A549 (cell line): ENCODE results near the gene SLC6A6. TPM values are rescaled to one million over a fixed set of nuclear protein-coding genes. Genes with fewer than 3 reads are reported as not detected.

Source experiments
- ATAC-seq, 2 experiments: fragments of 200-7000 bp in 1 of 2; fragments of >200 bp in 1 of 2; cut with Nextera tagmentation in 1 of 2; cut with Tn5 transposase in 1 of 2; 3 replicates each; pipeline versions ENCODE4 v1.8.0 to v1.9.1; 2018 to 2020; ENCODE audit warnings: mild to moderate bottlenecking in 1 of 2, moderate library complexity in 1 of 2
- CTCF ChIA-PET: fragments of 300-600 bp; sonication (Branson Sonifier 250); formaldehyde crosslinking; extraction: SDS; loops from one replicate; lab custom pipeline; 2021; ENCODE audit warnings: antibody characterized with exemption, inconsistent platforms; lab: Yijun Ruan, JAX
- POLR2A ChIA-PET: fragments of 350-600 bp; formaldehyde crosslinking; extraction: SDS; loops from one replicate; lab custom pipeline; 2021; ENCODE audit warnings: antibody characterized with exemption, inconsistent platforms; lab: Yijun Ruan, JAX
- DNase-seq, 2 experiments: peaks; one replicate each; pipeline versions ENCODE4 v3.0.0 to v3.0.0-alpha.2; 2011 to 2016; ENCODE audit warnings: low read depth in 1 of 2, low spot score in 1 of 2
- FAIRE-seq: peaks from 2 replicates; lab custom pipeline; 2011; peaks lifted over from hg19 to GRCh38; lab: Jason Lieb, UNC
- H3K27ac ChIP-seq, 2 experiments: fragments of >200 bp; sonication (Bioruptor Twin); formaldehyde crosslinking; 3 replicates each; pipeline ENCODE4 v1.5.1; 2016 to 2017
- H3K4me1 ChIP-seq: fragments of >200 bp; sonication (Bioruptor Twin); formaldehyde crosslinking; 3 replicates; pipeline ENCODE4 v1.6.1; 2016
- H3K4me2 ChIP-seq: fragments of >200 bp; sonication (Bioruptor Twin); formaldehyde crosslinking; 3 replicates; pipeline ENCODE4 v1.6.1; 2016
- H3K4me3 ChIP-seq: fragments of >200 bp; sonication (Bioruptor Twin); formaldehyde crosslinking; 3 replicates; pipeline ENCODE4 v1.5.1; 2016
- H3K9me3 ChIP-seq: fragments of >200 bp; sonication (Bioruptor Twin); formaldehyde crosslinking; 3 replicates; pipeline ENCODE4 v1.6.1; 2016
- BCL3 ChIP-seq: fragments of >200 bp; sonication (Bioruptor Twin); formaldehyde crosslinking; IDR thresholded peaks from 3 replicates; pipeline ENCODE4 v1.6.1; 2016
- CBX2 ChIP-seq: fragments of 200-600 bp; sonication (generic); IDR thresholded peaks from 2 replicates; pipeline ENCODE4 v1.6.1; 2016; ENCODE audit warnings: low read depth, mild to moderate bottlenecking, borderline replicate concordance
- CBX8 ChIP-seq: fragments of 200-600 bp; sonication (generic); IDR thresholded peaks from 2 replicates; pipeline ENCODE4 v1.6.1; 2016
- CEBPB ChIP-seq, 2 experiments: fragments of >200 bp in 1 of 2; sonication (Bioruptor Twin) in 1 of 2; formaldehyde crosslinking in 1 of 2; IDR thresholded peaks; 2 replicates each; pipeline ENCODE4 v1.6.1; 2012 to 2016
- EHF ChIP-seq: fragments of 250-450 bp; sonication (Bioruptor Pico); IDR thresholded peaks from 2 replicates; pipeline ENCODE4 v1.5.0; 2020; ENCODE audit warnings: mild to moderate bottlenecking
- EHMT2 ChIP-seq: fragments of 200-600 bp; sonication (generic); IDR thresholded peaks from 2 replicates; pipeline ENCODE4 v1.6.1; 2016; ENCODE audit warnings: antibody characterized with exemption, low read depth, mild to moderate bottlenecking, moderate library complexity
- GATA3 ChIP-seq: IDR thresholded peaks from 2 replicates; pipeline ENCODE4 v1.6.1; 2012; ENCODE audit warnings: borderline replicate concordance
- HOXA7 ChIP-seq: fragments of 250-450 bp; sonication (Bioruptor Pico); IDR thresholded peaks from 2 replicates; pipeline ENCODE4 v1.5.0; 2020; ENCODE audit warnings: mild to moderate bottlenecking, moderate library complexity
- HOXB13 ChIP-seq: fragments of 250-450 bp; sonication (Bioruptor Pico); IDR thresholded peaks from 2 replicates; pipeline ENCODE4 v1.5.0; 2020; ENCODE audit warnings: low read depth, mild to moderate bottlenecking, moderate library complexity
- JUNB ChIP-seq: fragments of >200 bp; sonication (Bioruptor Twin); formaldehyde crosslinking; IDR thresholded peaks from 2 replicates; pipeline ENCODE4 v1.6.1; 2016
- MAFK ChIP-seq: fragments of 450-650 bp; IDR thresholded peaks from 2 replicates; pipeline ENCODE4 v1.6.1; 2014; ENCODE audit not compliant: partially characterized antibody
- MAZ ChIP-seq: fragments of 150-350 bp; IDR thresholded peaks from 2 replicates; pipeline ENCODE4 v1.6.1; 2014; ENCODE audit warnings: antibody characterized with exemption, low read depth, low read length, borderline replicate concordance
- MYC ChIP-seq: IDR thresholded peaks from 2 replicates; pipeline ENCODE4 v1.6.1; 2012; ENCODE audit warnings: mild to moderate bottlenecking, inconsistent platforms, low read length, improper control_type of control experiment, borderline replicate concordance
- NPAS2 ChIP-seq: fragments of 250-450 bp; sonication (Bioruptor Pico); IDR thresholded peaks from 2 replicates; pipeline ENCODE4 v1.8.0; 2022; ENCODE audit warnings: mild to moderate bottlenecking, moderate library complexity, borderline replicate concordance
- NR3C1 ChIP-seq: fragments of >200 bp; sonication (Bioruptor Twin); formaldehyde crosslinking; IDR thresholded peaks from 3 replicates; pipeline ENCODE4 v1.6.1; 2017
- PHF8 ChIP-seq: fragments of 200-600 bp; sonication (generic); IDR thresholded peaks from 2 replicates; pipeline ENCODE4 v1.6.1; 2016; ENCODE audit warnings: low read depth, mild to moderate bottlenecking, antibody characterized with exemption, moderate library complexity, borderline replicate concordance
- POLR2A ChIP-seq: IDR thresholded peaks from 2 replicates; pipeline ENCODE4 v1.6.1; 2012; ENCODE audit warnings: mild to moderate bottlenecking, low read length
- POLR2AphosphoS2 ChIP-seq: conservative IDR thresholded peaks from 2 replicates; pipeline ENCODE4 v1.6.1; 2012; ENCODE audit warnings: low read length, improper control_type of control experiment, inconsistent platforms
- RAD21 ChIP-seq, 2 experiments: fragments of >200 bp in 1 of 2; sonication (Bioruptor Twin) in 1 of 2; formaldehyde crosslinking in 1 of 2; IDR thresholded peaks in 1 of 2; conservative IDR thresholded peaks in 1 of 2; 2 replicates in 1 of 2; 3 replicates in 1 of 2; pipeline ENCODE4 v1.6.1; 2012 to 2018; ENCODE audit warnings: inconsistent platforms in 1 of 2
- RARB ChIP-seq: fragments of 250-450 bp; sonication (Bioruptor Pico); IDR thresholded peaks from 2 replicates; pipeline ENCODE4 v1.8.0; 2021; ENCODE audit warnings: mild to moderate bottlenecking, moderate library complexity
- RNF2 ChIP-seq: fragments of 200-600 bp; sonication (generic); IDR thresholded peaks from 2 replicates; pipeline ENCODE4 v1.6.1; 2016; ENCODE audit warnings: low read depth, mild to moderate bottlenecking, antibody characterized with exemption, moderate library complexity, borderline replicate concordance
- SMC3 ChIP-seq: fragments of >200 bp; sonication (Bioruptor Twin); formaldehyde crosslinking; IDR thresholded peaks from 3 replicates; pipeline ENCODE4 v1.6.1; 2018; ENCODE audit warnings: inconsistent platforms
- TFCP2L1 ChIP-seq: fragments of 250-450 bp; sonication (Bioruptor Pico); IDR thresholded peaks from 2 replicates; pipeline ENCODE4 v1.5.0; 2021; ENCODE audit warnings: mild to moderate bottlenecking
- ZC3H11A ChIP-seq: fragments of 450-650 bp; IDR thresholded peaks from 2 replicates; pipeline ENCODE4 v1.6.1; 2014; ENCODE audit warnings: antibody characterized with exemption, mild to moderate bottlenecking
- ZFP36 ChIP-seq: fragments of 450-650 bp; IDR thresholded peaks from 2 replicates; pipeline ENCODE4 v1.6.1; 2014; ENCODE audit warnings: borderline replicate concordance; ENCODE audit not compliant: partially characterized antibody
- ZNF302 ChIP-seq: fragments of 250-450 bp; sonication (Bioruptor Pico); IDR thresholded peaks from 2 replicates; pipeline ENCODE4 v1.9.0; 2021; ENCODE audit warnings: inconsistent platforms, mild to moderate bottlenecking, moderate library complexity
- ZSCAN20 ChIP-seq: fragments of 250-450 bp; sonication (Bioruptor Pico); IDR thresholded peaks from 2 replicates; pipeline ENCODE4 v1.8.0; 2022; ENCODE audit warnings: mild to moderate bottlenecking, moderate library complexity
- WGBS: methylation state at CpG from one replicate; pipeline ENCODE4 v1.1.6; 2017; ENCODE audit errors: missing lambda C conversion rate; 5-methylcytosine and 5-hydroxymethylcytosine counted together
- polyA plus RNA-seq, 4 experiments: library from polyadenylated mRNA; depleted of rRNA in 3 of 4; stranded (reverse); fragments of >200 nt; fragmentation: RNase III in 1 of 4; extraction: RNeasy Plus Mini Kit Qiagen cat#74134 plus additional on column Dnase treatment in 1 of 4; gene quantifications; 2 replicates in 3 of 4; 3 replicates in 1 of 4; pipeline ENCODE4 v1.2.3, GENCODE V29; 2011 to 2017

Gene SLC6A6
- polyA plus RNA-seq, 2 of the 4 experiments (the other 2 are of a cell fraction): 73.3 to 73.8 TPM

DNA sequence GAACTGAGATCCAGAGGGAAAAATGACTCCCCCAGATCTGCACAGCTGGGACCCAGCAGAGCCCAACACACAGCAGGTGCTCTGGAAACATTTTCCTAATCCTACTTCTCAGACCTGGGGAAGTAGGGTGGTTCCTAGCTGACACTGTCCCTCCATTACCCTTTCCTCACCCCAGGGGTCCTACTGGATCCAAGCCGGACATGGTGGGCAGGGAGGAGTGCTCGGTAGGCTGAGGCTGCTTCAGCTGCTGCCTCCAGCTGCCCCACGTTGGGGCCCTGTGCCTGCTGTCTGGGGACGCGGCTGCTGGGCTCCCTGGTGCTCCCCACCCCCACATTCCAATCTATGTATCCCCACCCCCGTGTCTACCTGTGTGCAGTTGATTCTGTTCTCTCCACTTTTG lies 29.8 kb upstream of the SLC6A6 start:
- no peaks in the 10 kb centered on the region for H3K9me3 ChIP-seq
- ATAC-seq (no peak), DNase-seq (no peak), FAIRE-seq (no peak)
- H3K4me1 ChIP-seq: peaks cover 47% of the 10 kb centered on the region
- CTCF ChIA-PET: no interaction called here
- H3K27ac ChIP-seq: peak overlapping the region; percentile 66 to 75; a peak in 5 of 6 replicates
- POLR2A ChIA-PET: no interaction called here
- TF ChIP-seq MAZ: no peak
- no peak for TF ChIP-seq ZFP36
- TF ChIP-seq JUNB: no peak
- TF ChIP-seq POLR2A: no peak
- no peak for TF ChIP-seq SMC3
- TF ChIP-seq ZNF302 (CRISPR knock-in tag): no peak
- no peak for TF ChIP-seq EHF (CRISPR knock-in tag)
- TF ChIP-seq ZSCAN20 (CRISPR knock-in tag): no peak
- no peak for TF ChIP-seq RNF2
- TF ChIP-seq NR3C1: no peak
- TF ChIP-seq EHMT2: no peak
- no peak for TF ChIP-seq MAFK
- peak overlapping the region; percentile 67 for H3K4me2 ChIP-seq
- no peak overlapping the region for H3K4me3 ChIP-seq
- 85% methylated on average over 6 of the region's 6 CpGs for WGBS

DNA sequence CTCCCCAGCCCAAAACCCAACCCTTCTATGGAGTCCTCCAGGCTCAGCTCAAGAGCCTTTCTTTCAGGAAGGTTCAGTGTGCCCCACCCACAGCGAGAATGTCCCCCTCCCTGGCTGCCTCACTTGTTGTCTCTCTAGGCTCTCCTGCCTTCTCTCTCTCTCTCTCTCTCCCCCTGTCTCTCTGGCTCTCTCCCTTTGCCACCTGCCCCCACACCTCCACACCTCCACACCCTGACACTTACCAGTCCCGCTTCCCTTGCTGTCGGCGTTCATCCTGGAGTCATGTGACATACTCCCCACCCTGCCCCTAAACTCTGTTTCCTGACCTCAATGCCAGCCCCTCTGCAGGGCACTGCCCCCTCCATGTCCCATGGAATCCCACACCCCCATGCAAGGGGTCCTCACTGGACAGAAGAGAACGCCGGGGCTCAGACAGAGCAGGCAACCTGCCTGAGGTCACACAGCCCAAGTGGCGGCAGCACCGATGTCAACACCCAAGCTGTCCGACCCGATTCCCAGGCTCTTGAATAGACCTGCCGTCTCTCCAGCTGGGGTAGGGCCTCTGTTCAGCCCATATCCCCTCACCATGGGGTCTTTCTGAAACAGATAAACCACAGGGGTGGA lies 28.5 kb upstream of the SLC6A6 start:
- DNase-seq (no peak), FAIRE-seq (no peak), ATAC-seq (no peak)
- TF ChIP-seq ZC3H11A (no peak), TFCP2L1 (CRISPR knock-in tag) (no peak), PHF8 (no peak), MYC (no peak), MAFK (no peak), ZSCAN20 (CRISPR knock-in tag) (no peak), JUNB (no peak), CBX2 (no peak), RAD21 (conservative IDR thresholded peaks at IDR 0.05 in 1 of 2, IDR thresholded peaks at IDR 0.05 in 1 of 2) (no peak), HOXB13 (CRISPR knock-in tag) (no peak), GATA3 (no peak), CBX8 (no peak), NPAS2 (CRISPR knock-in tag) (no peak), HOXA7 (CRISPR knock-in tag) (no peak), RARB (no peak)
- H3K4me3 ChIP-seq: no peak overlapping the region
- WGBS: 88% methylated on average over 5 of the region's 11 CpGs
- peak overlapping the region; percentile 66 to 75; a peak in 5 of 6 replicates for H3K27ac ChIP-seq
- H3K4me1 ChIP-seq: peaks cover 47% of the 10 kb centered on the region
- no peaks in the 10 kb centered on the region for H3K9me3 ChIP-seq
- H3K4me2 ChIP-seq: no peak overlapping the region
- CTCF ChIA-PET: interaction anchor here (0.9 to 1.5 kb wide), 3 partner anchors 16 to 112 kb away, joined by 3 to 4 read pairs (median 3); no protein-coding TSS in a partner anchor
- POLR2A ChIA-PET: no interaction called here

- TF ChIP-seq PHF8 (no peak), RNF2 (no peak), HOXB13 (CRISPR knock-in tag) (no peak), MAFK (no peak), POLR2AphosphoS2 (no peak), CEBPB (IDR thresholded peaks at IDR 0.05) (no peak), JUNB (no peak), BCL3 (no peak), MYC (no peak)
- ATAC-seq (no peak), DNase-seq (no peak), FAIRE-seq (no peak)
- peaks cover 47% of the 10 kb centered on the region for H3K4me1 ChIP-seq
- ChIA-PET POLR2A (no interaction called here), CTCF (interaction anchor here (0.6 to 2.4 kb wide), 7 partner anchors 8 to 626 kb away, joined by 3 to 6 read pairs (median 3); partner anchors contain the start of gene SLC6A6)
- H3K4me3 ChIP-seq: no peak overlapping the region
- H3K27ac ChIP-seq: peak overlapping the region; percentile 17 to 44; a peak in 5 of 6 replicates
- no peak overlapping the region for H3K4me2 ChIP-seq
- WGBS: 74% methylated on average over 6 of the region's 8 CpGs
- no peaks in the 10 kb centered on the region for H3K9me3 ChIP-seq
Observed at GRCh38 chr3:14374444-14374883, 27.9 kb upstream of the SLC6A6 start.
